GM23338 (cell line): ENCODE measurements around the gene ADPGK.

Experiments used
- CREB1 ChIP-seq: fragments of 250-450 bp; sonication (Bioruptor Pico); IDR thresholded peaks from 2 replicates; pipeline ENCODE4 v1.5.0; 2020; ENCODE audit warnings: low read depth, mild to moderate bottlenecking, moderate library complexity
- CTCF ChIP-seq, 2 experiments: fragments of 200-600 bp in 1 of 2; sonication (generic) in 1 of 2; conservative IDR thresholded peaks; 2 replicates each; pipeline versions ENCODE4 v1.5.1 to v1.6.1; 2016 to 2017; ENCODE audit warnings: antibody characterized with exemption in 2 of 2, low read depth in 2 of 2, mild to moderate bottlenecking in 2 of 2, moderate library complexity in 1 of 2
- ETS1 ChIP-seq: IDR thresholded peaks from 2 replicates; pipeline ENCODE4 v1.6.1; 2016; ENCODE audit warnings: antibody characterized with exemption
- EZH2 ChIP-seq: fragments of 200-600 bp; sonication (generic); IDR thresholded peaks from one replicate; pipeline ENCODE4 v1.8.0; 2017; ENCODE audit warnings: antibody characterized with exemption, mild to moderate bottlenecking, low read depth; ENCODE audit not compliant: unreplicated experiment
- EZH2phosphoT487 ChIP-seq: fragments of 200-600 bp; sonication (generic); IDR thresholded peaks from one replicate; pipeline ENCODE4 v1.8.1; 2018; ENCODE audit warnings: antibody characterized with exemption; ENCODE audit not compliant: unreplicated experiment
- JUNB ChIP-seq: IDR thresholded peaks from one replicate; pipeline ENCODE4 v1.6.1; 2016; ENCODE audit warnings: antibody characterized with exemption; ENCODE audit not compliant: unreplicated experiment
- NANOG ChIP-seq: IDR thresholded peaks from 2 replicates; pipeline ENCODE4 v1.6.1; 2016; ENCODE audit warnings: antibody characterized with exemption, borderline replicate concordance
- POLR2AphosphoS5 ChIP-seq: IDR thresholded peaks from 2 replicates; pipeline ENCODE4 v1.6.1; 2016; ENCODE audit warnings: antibody characterized with exemption, low read depth
- REST ChIP-seq: IDR thresholded peaks from one replicate; pipeline ENCODE4 v1.6.1; 2018; ENCODE audit warnings: antibody characterized with exemption; ENCODE audit not compliant: unreplicated experiment
- STAT1 ChIP-seq: IDR thresholded peaks from one replicate; pipeline ENCODE4 v1.6.1; 2016; ENCODE audit warnings: antibody characterized with exemption; ENCODE audit not compliant: unreplicated experiment
- ZNF114 ChIP-seq: fragments of 250-450 bp; sonication (Bioruptor Pico); IDR thresholded peaks from 2 replicates; pipeline ENCODE4 v1.5.0; 2020; ENCODE audit warnings: mild to moderate bottlenecking, moderate library complexity
- ZNF331 ChIP-seq: fragments of 250-450 bp; sonication (Bioruptor Pico); IDR thresholded peaks from 2 replicates; pipeline ENCODE4 v1.5.0; 2020; ENCODE audit warnings: low read depth, mild to moderate bottlenecking, moderate library complexity
- ZNF462 ChIP-seq: fragments of 250-450 bp; sonication (Bioruptor Pico); IDR thresholded peaks from 2 replicates; pipeline ENCODE4 v1.5.0; 2020; ENCODE audit warnings: mild to moderate bottlenecking, moderate library complexity

GRCh38 chr15:72784456-72784876 is 908 bp upstream of the ADPGK start:
- TF ChIP-seq POLR2AphosphoS5 (no peak), CTCF (conservative IDR thresholded peaks at IDR 0.05; ENCODE audit: low read depth in 2 of 2) (no peak; a peak in 1 of 4 replicates), CREB1 (no peak), EZH2phosphoT487 (no peak), EZH2 (no peak), ZNF114 (no peak), REST (no peak), JUNB (no peak), ETS1 (no peak), ZNF462 (no peak), NANOG (no peak), STAT1 (no peak), ZNF331 (CRISPR knock-in tag) (no peak)
